GM12891 (cell line): ENCODE measurements around the gene CD47.

ENCODE experiments used
- POLR2A ChIP-seq: IDR thresholded peaks from 2 replicates; pipeline ENCODE4 v1.6.1; 2011; ENCODE audit warnings: low read depth, low read length, control low read depth
- POLR2AphosphoS5 ChIP-seq: IDR thresholded peaks from 2 replicates; pipeline ENCODE4 v1.6.1; 2011; ENCODE audit warnings: low read depth, low read length, control low read depth

DNA sequence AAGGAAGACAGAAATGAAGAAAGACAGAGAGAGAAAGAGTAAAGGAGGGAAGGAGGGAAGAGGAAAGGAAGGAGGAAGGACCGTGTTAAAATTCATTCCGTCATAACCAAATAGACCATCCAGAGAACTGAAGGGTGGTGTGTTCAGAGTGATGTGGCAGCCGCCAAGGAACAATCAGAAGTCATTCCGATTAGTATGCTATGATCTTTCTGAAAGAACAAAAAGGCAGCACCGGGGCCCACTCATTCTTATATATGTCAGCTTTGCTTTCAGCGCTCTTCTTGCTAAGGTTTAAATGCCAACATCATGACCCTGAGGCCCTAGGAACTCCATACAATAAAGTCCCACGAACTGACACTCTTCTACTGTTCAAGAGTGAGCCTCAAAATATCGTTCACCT, 78.5 kb downstream of the CD47 start:
- TF ChIP-seq POLR2AphosphoS5 (no peak), POLR2A (no peak)
